Effector CD8-positive, alpha-beta T cell (primary cell): ENCODE results near the gene CPAMD8.
"Not testable (repeated sequence)": the region's sequence is repeated elsewhere in the genome, so short reads cannot be mapped to it uniquely, and the experiment has no call there.

Experiments used
- DNase-seq: peaks from one replicate; lab custom pipeline; 2025; lab: John Stamatoyannopoulos, UW

The CPAMD8 gene

DNA sequence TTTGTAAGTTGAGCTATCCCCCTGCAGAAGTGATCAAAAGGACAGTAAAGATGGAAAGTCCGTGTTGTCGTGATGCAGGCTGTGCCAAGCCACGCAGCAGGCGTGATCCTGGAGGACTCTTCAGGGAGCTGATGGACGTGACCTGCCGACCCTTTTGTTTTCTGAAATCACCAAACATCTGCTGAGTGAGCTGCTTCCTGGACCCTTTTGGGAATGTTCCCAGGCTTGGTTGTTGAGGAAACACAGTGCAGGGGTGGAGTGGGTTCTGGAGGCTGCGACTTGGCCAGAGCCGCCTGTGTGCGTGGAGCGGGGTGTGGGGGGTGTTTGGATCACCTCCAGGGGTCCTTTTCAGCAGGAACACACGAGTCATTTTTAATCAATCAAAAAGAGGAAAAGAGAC is 15.4 kb upstream of the CPAMD8 start:
- no peak for DNase-seq

DNA sequence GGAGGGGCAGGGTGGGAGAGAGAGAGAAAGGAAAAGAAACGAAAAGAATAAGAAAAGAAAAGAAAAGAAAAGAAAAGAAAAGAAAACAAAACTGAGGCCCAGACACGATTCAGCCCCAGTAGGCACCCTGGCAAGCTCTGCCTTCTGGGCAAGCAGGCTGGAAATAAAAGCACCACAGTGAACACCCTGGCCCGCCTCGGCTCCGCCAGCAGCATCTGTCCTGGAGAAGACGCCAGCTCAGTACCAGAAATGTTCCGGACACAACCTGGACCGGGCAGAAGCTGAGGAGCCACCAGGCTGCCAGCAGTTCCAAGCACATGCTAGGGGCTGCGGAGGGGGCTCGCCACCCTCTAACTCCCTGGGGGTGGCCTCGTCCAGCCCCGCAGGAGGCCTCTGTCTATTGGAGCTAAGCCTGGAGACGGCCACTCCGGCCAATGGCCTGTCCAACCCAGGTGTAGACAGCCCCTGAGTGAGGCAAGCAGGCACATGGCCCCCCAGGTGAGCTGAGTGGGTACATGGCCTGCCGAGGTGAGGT is 11.4 kb upstream of the CPAMD8 start:
- no peak for DNase-seq

DNA sequence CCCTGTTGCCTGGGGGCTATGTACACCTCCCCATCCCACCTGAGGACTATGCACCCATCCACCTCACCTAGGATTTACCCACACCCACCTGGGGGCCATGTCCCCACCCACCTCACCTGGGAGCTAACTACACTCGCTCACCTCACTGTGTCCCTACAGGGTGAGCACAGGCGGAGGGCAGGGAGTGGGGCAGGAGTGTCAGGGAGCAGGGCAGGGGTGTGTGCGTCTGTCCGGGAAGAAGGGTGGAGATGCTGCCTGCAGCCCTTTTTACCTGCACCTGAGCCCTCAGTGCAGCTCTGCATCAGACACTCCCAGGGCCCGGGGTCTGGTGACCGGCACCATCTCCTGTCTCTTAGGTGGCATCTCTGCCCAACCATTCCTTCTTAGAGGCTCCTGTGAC is 10.6 kb upstream of the CPAMD8 start:
- no peak for DNase-seq

DNA sequence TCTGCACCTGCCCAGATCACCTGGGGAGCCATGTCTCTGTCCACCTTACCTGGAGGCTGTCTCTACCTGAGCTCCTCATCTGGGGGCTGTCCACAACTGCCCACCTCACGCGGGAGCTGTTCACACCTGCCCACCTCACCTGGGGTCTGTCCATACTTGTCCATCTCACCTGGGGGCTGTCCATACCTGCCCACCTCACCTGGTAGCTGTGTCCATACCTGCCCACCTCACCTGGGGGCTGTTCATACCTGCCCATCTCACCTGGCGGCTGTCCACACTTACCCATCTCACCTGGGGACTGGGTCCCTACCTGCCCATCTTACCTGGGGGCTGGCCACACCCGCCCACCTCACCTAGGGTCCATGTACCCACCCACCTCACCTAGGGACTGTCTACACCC is 10.0 kb upstream of the CPAMD8 start:
- DNase-seq, result no peak

DNA sequence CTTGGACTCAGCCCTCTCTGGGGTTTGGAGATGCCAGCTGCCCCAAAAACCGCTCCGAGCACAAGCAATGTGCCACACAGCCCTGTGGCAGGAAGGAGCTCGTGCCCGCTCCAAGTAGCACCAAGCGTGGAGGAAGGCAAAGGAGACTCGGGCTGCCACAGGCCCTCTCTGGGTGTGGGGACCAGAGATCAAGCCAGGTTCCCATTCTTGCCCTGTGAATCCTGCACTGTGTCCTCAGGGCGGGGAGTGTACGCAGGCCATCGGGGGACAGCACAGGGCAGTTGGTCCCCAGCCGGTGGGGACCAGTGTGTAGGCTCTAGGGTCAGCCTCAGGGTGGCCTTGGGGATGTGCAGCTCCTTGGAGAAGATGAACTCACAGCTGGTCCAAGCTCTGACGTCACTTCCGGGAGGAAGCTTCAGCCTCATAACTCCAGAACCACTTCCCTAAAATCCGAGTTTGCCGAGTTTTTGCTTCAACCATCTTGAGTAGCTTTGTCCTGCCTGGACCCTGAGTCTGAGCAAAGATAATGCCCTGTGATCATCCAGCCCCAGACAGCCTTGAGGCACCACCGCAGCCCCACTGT is 9.3 kb upstream of the CPAMD8 start:
- DNase-seq, result no peak

DNA sequence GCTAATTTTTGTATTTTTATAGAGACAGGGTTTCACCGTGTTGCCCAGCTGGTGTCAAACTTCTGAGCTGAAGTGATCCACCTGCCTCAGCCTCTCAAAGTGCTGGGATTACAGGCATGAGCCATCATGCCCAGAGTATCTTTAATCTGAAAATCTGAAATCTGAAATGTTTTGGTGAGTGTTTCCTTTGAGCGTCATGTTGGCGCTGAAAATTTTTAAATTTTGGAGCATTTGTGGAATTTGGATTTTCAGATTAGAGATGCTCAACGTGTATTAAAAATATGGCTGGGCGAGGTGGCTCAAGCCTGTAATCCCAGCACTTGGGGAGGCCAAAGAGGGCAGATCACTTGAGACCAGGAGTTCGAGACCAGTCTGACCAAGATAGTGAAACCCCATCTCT is 5.1 kb upstream of the CPAMD8 start:
- DNase-seq, result no peak

DNA sequence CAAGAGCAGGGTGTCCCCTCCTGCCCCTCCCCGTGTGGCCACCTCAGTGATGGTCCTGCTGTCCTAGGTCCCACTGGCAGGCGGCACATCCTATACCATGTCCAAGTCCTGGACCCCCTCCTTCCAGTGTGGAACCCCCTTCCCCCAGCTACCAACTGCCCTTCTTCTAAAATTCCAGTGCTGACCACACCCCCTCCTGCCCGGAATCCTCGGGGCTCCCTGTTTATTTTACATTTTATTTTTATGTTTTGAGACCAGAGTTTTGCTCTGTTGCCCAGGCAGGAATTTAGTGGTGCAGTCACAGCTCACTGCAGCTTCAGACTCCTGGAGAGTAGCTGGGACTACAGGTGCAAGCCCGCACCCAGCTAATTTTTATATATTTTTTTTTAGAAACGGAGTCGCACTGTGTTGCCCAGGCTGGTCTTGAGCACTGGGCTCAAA is 945 bp upstream of the CPAMD8 start:
- DNase-seq, result no peak

DNA sequence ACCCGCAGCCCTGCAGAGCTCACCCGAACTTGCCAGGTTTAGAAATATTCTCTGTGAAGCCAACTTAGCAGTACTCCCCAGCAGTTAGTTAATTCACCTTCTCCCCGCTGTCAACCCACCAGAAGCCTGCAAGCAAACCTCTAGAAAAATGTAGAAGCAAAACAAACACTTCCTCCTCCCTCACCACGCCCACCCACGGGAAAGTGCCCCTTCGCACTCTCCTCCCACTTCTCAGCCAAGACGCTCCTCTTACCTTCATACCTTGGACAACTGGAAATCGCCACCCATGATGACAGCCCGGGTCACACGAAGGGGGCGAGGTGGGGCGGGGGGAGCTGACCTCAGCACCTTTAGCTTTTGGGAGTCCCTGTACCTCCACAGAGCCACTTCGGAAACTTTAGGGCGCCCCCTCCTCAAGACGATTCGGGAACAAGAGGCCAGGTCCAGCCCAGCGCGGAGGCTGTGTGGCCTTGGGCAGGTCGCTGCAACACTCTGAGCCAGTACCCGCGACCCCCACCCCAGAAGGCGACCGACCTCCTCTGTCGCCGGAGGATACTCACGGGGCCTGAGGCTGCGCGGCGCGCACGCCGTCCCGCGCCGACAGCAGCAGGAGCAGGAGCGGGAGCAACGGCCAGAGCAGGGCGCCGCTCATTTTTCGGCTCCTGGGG is 485 bp downstream of the CPAMD8 start:
- DNase-seq, result no peak

DNA sequence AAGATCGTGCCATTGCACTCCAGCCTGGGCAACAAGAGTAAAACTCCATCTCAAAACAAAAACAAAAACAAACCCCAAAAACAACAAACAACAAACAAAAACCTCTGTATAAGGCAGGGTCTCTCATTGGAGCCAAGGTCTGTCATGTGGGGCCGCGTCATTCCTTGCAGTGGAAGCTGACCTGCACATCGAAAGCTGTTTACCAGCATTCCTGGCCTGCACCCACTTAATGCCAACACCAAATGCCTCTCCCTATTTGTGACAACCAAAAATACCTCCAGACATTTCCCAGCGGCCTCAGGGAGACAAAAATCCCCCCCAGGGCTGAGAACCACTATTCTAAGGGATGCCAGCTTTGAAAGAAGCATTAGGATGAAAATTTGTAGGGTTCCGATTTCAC is 1.2 kb downstream of the CPAMD8 start:
- no peak for DNase-seq

DNA sequence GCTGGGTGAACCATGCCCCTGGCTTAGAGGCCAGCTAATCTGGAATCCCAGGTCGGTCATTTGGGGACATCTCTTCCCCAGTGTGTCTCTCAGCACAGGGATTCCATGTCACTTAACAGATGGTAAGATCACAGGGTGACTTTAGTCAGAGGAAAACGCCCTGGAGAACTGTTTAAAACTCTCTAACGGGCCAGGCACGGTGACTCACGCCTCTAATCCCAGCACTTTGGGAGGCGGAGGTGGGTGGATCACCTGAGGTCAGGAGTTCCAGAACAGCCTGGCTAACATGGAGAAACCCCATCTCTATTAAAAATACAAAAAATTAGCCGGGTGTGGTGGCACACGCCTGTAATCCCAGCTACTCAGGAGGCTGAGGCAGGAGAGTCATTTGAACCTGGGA is 1.7 kb downstream of the CPAMD8 start:
- DNase-seq, result not testable (repeated sequence)

DNA sequence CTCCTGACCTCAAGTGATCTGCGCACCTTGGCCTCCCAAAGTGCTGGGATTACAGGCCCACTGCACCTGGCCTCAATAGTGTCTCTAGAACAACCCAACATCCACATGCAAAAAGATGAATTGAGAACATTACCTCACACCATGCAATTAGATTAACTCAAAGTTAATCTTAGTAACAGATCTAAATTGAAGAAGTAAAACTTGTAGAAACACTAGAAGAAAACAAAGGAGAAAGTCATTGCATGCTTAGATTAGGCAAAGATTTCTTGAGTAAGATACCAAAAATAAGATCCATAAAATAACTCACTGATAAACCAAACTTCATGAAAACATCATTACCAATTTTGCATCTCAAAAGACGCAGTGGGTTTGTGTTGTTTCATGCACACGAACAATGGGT is 2.8 kb downstream of the CPAMD8 start:
- no peak for DNase-seq

DNA sequence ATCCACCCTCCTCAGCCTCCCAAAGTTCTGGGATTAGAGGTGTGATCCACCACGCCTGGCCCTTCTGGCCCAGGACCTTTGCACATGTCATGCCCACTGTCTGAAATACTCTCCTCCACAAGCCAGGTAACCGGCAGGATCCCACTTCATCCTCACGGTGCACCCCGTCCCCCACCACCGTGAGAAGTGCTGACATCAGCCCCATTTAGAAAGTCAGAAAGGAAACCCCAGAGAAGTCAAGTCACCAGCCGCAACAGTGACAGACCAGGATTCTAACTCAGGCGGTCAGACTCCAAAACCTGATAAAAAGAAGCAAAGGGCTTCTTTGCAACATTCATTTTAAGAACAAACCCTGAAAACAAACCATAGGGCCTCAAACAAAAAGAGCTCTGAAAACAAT is 3.9 kb downstream of the CPAMD8 start:
- no peak for DNase-seq

DNA sequence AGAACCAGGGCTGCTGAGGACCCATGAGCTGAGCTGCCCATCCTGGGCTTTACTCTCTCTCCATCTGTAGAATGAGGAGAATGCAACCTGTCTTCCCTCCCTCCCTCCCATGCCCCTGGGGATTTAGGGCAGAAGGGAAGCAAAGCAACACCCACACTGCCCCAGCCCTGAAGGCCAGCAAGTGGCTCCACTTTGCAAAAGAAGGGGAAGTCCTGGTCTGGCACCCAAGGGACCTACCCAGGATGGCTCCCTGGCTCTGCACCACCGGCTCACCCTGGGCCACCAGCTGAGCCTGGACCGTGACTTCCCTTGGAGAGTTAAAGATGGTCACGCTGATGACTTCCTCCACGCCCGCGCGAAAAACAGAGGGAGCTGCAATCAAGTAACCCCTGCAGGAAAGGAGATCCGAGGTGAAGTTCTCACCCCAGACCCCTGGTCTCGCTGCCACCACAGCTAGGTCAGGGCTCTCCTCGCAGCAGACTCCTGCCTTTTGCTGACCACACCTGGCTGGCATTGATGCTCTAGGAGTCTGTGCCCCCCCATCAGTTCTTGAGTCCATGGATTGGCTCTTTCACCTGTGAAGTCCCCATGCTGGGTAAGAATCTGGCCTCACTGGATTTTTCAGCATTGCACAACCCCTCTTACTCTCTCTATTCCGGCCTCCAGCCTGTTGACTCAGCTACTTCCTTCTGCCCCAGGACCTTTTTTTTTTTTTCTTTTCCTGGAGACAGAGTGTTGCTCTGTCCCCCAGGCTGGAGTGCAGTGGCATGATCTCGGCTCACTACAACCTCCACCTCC is 4.6 kb downstream of the CPAMD8 start:
- no peak for DNase-seq

DNA sequence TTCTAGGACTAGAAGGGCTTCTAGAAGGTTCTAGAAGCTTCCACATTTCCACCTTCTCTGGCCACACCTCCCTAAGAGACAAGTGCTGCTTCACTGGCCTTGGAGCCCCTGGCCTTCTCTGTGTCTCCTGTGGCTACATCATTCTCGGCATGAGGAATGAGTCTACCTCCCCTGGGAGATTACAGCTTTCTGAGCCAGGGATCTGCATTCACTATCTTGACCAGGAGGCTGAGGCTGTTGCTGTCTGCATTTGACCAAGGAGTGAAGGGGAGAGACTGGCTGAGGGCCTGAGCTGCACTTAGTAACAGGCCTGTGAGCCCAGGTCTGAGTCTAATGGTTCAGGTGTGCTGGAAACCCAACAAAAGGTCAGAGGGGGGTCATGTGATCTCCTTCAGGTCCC is 5.3 kb downstream of the CPAMD8 start:
- DNase-seq, result no peak

DNA sequence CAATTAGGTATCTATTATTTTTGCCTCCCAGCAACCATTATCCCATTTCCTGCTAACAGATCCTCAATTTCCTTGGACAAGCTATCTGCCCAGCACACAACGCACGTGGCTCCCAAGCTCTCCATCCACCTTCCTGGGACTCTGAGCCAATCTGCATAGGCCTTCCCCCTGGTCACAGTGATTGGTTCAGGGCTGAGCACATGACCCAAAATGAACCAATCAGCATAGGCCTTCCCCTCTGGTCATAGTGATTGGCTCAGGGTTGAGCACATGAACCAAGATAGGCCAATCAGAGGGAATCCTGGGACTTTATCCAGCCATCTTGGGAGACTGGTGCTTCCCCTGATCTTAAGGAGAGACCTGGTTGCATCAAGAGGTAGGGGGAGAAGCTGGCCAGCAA is 5.8 kb downstream of the CPAMD8 start:
- no peak for DNase-seq

DNA sequence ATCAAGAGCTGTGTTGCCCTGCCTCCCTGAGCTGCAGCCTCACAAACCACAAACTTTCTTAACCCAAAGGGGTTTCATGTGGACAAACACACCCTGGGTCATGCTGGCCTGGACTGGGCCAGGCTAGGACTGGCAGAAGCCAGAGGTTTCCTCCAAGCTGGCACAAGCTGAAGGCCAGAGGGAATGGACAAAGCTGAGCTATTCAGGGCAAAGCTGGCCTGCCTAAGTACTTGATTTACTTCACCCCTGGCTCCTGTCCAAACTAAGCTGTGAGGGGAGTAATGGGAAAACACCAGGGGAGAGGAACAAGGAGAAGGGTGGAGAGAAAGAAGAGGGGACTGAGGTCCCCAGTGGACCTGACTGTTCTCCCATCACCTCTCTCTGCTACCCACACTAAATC is 6.2 kb downstream of the CPAMD8 start:
- DNase-seq, result no peak

DNA sequence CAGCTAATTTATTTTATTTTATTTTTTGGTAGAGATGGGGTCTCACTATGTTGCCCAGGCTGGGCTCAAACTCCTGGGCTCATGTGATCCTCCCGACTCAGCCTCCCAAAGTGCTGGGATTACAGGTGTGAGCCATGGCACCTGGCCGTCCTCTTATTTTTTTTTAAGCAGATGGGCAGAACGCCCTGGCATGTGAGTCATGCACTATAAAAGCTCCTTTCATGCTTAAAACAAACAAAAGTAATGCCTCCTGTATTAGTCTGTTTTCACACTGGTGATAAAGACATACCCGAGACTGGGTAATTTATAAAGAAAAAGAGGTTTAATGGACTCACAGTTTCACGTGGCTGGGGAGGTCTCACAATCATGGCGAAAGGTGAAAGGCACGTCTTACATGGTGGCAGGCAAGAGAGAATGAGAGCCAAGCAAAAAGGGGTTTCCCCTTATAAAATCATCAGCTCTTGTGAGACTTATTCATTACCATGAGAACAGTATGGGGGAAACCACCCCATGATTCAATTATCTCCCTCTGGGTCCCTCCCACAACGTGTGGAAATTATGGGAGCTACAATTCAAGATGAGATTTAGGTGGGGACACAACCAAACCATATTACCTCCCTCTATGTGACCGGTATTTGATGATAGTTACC is 12.3 kb downstream of the CPAMD8 start:
- not testable (repeated sequence) for DNase-seq

DNA sequence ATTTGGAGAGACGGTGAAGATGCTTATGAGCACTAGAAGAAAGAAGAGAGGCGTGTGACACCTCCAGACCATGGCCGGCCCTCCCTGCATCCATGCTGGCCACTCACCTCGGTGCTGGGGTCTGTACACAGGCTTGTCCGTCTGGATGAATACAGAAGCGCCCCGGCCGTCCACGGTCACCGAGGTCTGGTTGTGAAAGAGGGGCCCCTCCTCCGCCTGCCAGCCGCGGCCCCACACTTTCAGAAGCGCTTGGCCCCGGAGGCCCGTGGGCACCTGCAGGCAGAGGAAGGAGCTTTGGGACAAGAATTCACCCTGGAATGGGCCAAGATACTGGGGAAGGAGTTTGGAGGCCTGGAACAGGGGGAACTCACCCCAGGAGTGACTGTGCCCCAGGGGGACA is 15.1 kb downstream of the CPAMD8 start:
- no peak for DNase-seq

DNA sequence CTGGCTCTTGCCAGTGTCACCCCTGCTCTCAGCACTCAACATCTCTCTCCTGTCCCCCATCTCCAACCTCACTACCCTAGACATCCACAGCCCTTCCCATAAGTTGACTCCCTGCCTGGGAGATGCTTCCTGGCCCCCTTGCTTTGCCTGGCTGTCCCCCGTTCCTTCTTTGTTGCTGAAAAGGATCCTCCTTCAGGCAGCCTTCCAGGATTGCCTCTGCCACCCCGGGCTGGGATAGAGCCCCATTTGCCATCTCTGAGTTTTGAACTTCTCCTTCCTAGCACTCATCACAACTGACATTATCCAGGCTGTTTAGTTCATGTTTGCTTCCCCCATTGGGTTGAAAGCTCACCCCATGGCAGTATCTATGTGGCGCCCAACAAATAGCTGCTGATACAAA is 20.0 kb downstream of the CPAMD8 start:
- DNase-seq, result no peak

DNA sequence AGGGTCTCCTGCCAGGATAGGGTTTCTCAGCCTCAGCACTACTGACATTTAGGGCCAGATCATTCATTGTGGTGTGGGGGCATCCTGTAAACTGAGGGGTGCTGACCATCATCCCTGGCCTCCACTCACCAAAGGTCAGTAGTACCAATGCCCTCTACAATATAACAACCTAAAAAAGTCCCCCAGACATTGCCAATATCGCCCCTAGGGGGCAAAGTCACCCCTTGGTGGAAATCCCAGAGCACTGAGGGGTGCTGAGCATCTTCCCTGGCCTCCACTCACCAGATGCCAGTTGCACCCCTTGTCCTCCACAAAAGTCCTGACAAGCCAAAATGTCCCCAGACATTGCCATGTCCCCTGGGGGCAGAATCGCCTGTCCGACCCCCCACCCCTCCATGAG is 21.6 kb downstream of the CPAMD8 start:
- no peak for DNase-seq

DNA sequence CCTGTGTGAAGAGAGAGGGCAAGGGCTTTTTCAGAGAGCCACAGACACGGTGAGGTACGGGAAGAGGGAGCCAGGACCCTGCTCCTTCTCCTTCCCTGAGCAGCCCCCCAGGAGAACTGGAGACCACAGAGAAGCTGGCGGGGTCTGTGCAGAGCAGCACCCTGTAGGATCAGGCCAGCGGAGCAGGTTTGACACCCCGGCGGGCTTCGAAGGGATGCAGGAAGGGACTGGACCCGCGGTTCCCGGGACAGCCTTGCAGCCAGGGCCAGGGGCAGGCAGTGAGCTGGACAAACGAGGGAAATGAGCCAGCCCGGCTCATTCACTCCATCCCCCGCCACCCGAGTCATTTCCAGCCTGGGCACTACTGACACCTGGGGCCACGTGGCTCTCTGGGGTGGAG is 22.2 kb downstream of the CPAMD8 start:
- no peak for DNase-seq

DNA sequence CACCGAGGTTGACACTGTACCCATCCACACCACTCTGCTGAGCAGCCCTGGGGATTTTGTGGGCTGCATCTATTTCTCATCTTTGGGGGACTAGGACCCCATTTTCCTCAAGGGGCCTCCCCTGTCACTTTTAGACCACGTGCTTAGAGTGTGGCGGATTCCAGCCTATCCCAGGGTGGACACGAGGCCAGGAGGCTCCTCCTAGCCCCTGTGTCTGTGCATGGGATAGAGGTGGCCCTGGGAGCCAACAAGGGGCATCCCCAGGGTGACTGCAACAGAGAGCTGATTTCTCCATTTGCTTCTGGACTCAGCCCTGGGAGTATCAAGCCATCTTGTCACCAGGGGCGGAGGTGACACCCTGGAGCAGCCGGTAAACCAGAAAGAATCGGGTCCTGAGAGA is 24.2 kb downstream of the CPAMD8 start:
- DNase-seq, result no peak
